Fibroblast of pulmonary artery (primary cell): Measurements from ENCODE around the gene HOXC6.

Source experiments
- DNase-seq: peaks from one replicate; pipeline ENCODE4 v3.0.0-alpha.2; 2010; ENCODE audit warnings: low read depth
- H3K4me3 ChIP-seq: replicated peaks from 2 replicates; pipeline ENCODE4 v1.5.1; 2011; ENCODE audit warnings: low read depth, mild to moderate bottlenecking, control low read depth, low read length, moderate library complexity
- CTCF ChIP-seq: IDR thresholded peaks from 2 replicates; pipeline ENCODE4 v1.5.1; 2011; ENCODE audit warnings: mild to moderate bottlenecking, control low read depth, low read length, inconsistent platforms; ENCODE audit errors: missing control alignments

HOXC6 gene

GRCh38 chr12:54009171-54010052 lies 18.8 kb upstream of the HOXC6 start:
- no peak overlapping the region for H3K4me3 ChIP-seq
- DNase-seq, result no peak

GRCh38 chr12:54010053-54010971 lies 17.9 kb upstream of the HOXC6 start:
- no peak for TF ChIP-seq CTCF
- no peak for DNase-seq
- no peak overlapping the region for H3K4me3 ChIP-seq

More at GRCh38 chr12:54009171-54010052, 18.8 kb upstream of the HOXC6 start:
- no peak for TF ChIP-seq CTCF

- no peak for DNase-seq
- no peak overlapping the region for H3K4me3 ChIP-seq
- TF ChIP-seq CTCF, result no peak
These were observed 17.1 kb upstream of the HOXC6 start for GRCh38 chr12:54010972-54011664.

- no peak for TF ChIP-seq CTCF
- H3K4me3 ChIP-seq, result no peak overlapping the region
- no peak for DNase-seq
These were observed 16.3 kb upstream of the HOXC6 start for GRCh38 chr12:54011665-54012532.

GRCh38 chr12:54012631-54013409 lies 15.4 kb upstream of the HOXC6 start:
- H3K4me3 ChIP-seq, result no peak overlapping the region
- TF ChIP-seq CTCF, result no peak
- no peak for DNase-seq
